ENCODE data around the gene KRT14. TPM values are rescaled to one million over a fixed set of nuclear protein-coding genes. Genes with fewer than 3 reads are reported as not detected.

KRT14 gene
- total RNA-seq, 6 experiments from 2014 or later: 0.24 TPM; not detected in 5

DNA sequence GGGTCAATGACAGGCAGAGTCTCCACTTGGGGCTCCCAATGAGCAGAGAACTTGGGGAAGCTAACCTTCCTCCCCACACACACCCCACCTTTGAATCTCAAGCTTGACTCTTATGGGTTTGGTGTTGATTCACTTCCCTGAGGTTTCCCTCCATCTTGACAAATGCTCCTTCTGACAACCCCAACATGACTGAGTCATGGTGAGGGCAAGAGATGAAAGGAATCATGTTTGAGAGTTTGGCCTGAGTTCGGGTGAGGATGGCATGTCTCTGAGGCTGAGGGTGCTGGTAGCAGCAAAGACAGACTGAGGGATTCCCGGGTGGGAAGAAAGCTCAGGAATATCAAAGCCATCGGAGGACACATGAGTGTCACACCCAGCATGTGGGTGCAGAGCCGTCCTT is 33.5 kb downstream of the KRT14 start:
- 44% methylated on average over 2 of the region's 4 CpGs for WGBS (ENCODE audit: insufficient coverage, low coverage, low lambda C conversion rate, missing lambda C conversion rate)
- ATAC-seq (no peak), DNase-seq (no peak)
- H3K36me3 ChIP-seq: no peaks in the 10 kb centered on the region
- no peak for TF ChIP-seq POLR2A (IDR thresholded peaks at IDR 0.05)
- no peak for TF ChIP-seq CTCF (IDR thresholded peaks at IDR 0.05)
- no peak overlapping the region for H3K4me3 ChIP-seq
- no peaks in the 10 kb centered on the region for H3K9me3 ChIP-seq
- intact Hi-C loops (cut with DNase I): loop anchor here (10.0 kb wide), 1 partner anchor 102 kb away; no protein-coding TSS in a partner anchor
- H3K27me3 ChIP-seq: peaks cover 0 to 7% of the 10 kb centered on the region in 2 donors
- peaks cover 0 to 7% (median 2%) of the 10 kb centered on the region in 4 donors for H3K4me1 ChIP-seq
- H3K27ac ChIP-seq: no peak overlapping the region

DNA sequence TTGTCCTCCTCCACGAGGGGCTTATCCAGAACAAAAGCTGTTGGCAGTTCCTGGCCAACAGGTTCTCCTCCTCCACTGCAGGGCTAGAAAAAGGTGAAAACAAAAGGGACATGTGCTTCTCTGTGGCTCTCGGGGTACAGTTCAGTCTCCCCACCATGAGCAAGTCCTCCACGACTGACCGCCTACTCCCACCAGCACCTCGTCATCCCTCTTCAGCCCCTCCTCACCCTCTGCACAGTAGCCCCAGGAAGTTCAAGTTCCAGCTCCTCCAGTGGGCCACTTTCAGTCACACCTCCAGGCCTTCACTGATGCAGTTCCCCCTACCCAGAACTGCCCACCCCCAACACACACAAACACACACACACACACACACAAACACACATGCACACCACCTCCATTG is 34.2 kb downstream of the KRT14 start:
- H3K27me3 ChIP-seq: peaks cover 0 to 8% of the 10 kb centered on the region in 2 donors
- H3K9me3 ChIP-seq: no peaks in the 10 kb centered on the region
- DNase-seq: no peak
- peaks cover 0 to 7% (median 2%) of the 10 kb centered on the region in 4 donors for H3K4me1 ChIP-seq
- intact Hi-C loops (cut with DNase I): loop anchor here (10.0 kb wide), 1 partner anchor 102 kb away; no protein-coding TSS in a partner anchor
- no peaks in the 10 kb centered on the region for H3K36me3 ChIP-seq
- no peak overlapping the region for H3K4me3 ChIP-seq
- WGBS (ENCODE audit: insufficient coverage, low coverage, low lambda C conversion rate, missing lambda C conversion rate): no CpG with 5 or more reads among the region's 5 CpGs
- TF ChIP-seq CTCF (IDR thresholded peaks at IDR 0.05) (no peak), POLR2A (IDR thresholded peaks at IDR 0.05) (no peak)
- ATAC-seq: no peak
- H3K27ac ChIP-seq: no peak overlapping the region

GRCh38 chr17:41551365-41551764 is 35.3 kb downstream of the KRT14 start:
- WGBS (ENCODE audit: insufficient coverage, low coverage, low lambda C conversion rate, missing lambda C conversion rate): 46% methylated on average over 4 of the region's 5 CpGs
- Histone ChIP-seq H3K27ac (no peak overlapping the region), H3K27me3 (peaks cover 0 to 8% of the 10 kb centered on the region in 2 donors), H3K9me3 (no peaks in the 10 kb centered on the region), H3K4me3 (no peak overlapping the region), H3K4me1 (peaks cover 0 to 7% (median 2%) of the 10 kb centered on the region in 4 donors), H3K36me3 (no peaks in the 10 kb centered on the region)
- intact Hi-C loops (cut with DNase I): loop anchor here (10.0 kb wide), 1 partner anchor 103 kb away; no protein-coding TSS in a partner anchor
- ATAC-seq (no peak), DNase-seq (no peak)
- TF ChIP-seq POLR2A (IDR thresholded peaks at IDR 0.05) (no peak), CTCF (IDR thresholded peaks at IDR 0.05) (no peak)

GRCh38 chr17:41549596-41550039 is 37.1 kb downstream of the KRT14 start:
- H3K27me3 ChIP-seq: peaks cover 0 to 8% of the 10 kb centered on the region in 2 donors
- peaks cover 0 to 7% (median 2%) of the 10 kb centered on the region in 4 donors for H3K4me1 ChIP-seq
- H3K36me3 ChIP-seq: no peaks in the 10 kb centered on the region
- no peak overlapping the region for H3K4me3 ChIP-seq
- WGBS (ENCODE audit: insufficient coverage, low coverage, low lambda C conversion rate, missing lambda C conversion rate): 53% methylated on average over 6 of the region's 8 CpGs
- DNase-seq (no peak), ATAC-seq (no peak)
- intact Hi-C loops (cut with DNase I): loop anchor here (10.0 kb wide), 1 partner anchor 105 kb away; no protein-coding TSS in a partner anchor
- no peak overlapping the region for H3K27ac ChIP-seq
- H3K9me3 ChIP-seq: no peaks in the 10 kb centered on the region
- no peak for TF ChIP-seq POLR2A (IDR thresholded peaks at IDR 0.05)
- no peak for TF ChIP-seq CTCF (IDR thresholded peaks at IDR 0.05)
